AG09319 (cell line): ENCODE results near the gene SLC39A11.
"Not testable (repeated sequence)": the region's sequence is repeated elsewhere in the genome, so short reads cannot be mapped to it uniquely, and the experiment has no call there.

Source experiments
- DNase-seq: peaks from one replicate; pipeline ENCODE4 v3.0.0-alpha.2; 2010; ENCODE audit warnings: low read depth; ENCODE audit errors: extremely low read depth
- CTCF ChIP-seq: IDR thresholded peaks from 2 replicates; pipeline ENCODE4 v1.5.1; 2011; ENCODE audit warnings: low read depth, mild to moderate bottlenecking, inconsistent platforms, low read length, moderate library complexity

SLC39A11 gene

GRCh38 chr17:72644492-72644891 is 448.0 kb downstream of the SLC39A11 start:
- no peak for DNase-seq
- no peak for TF ChIP-seq CTCF

GRCh38 chr17:72643575-72644216 is 448.8 kb downstream of the SLC39A11 start:
- DNase-seq, result no peak
- no peak for TF ChIP-seq CTCF

- no peak for TF ChIP-seq CTCF
Observed at GRCh38 chr17:72642720-72643119, 449.8 kb downstream of the SLC39A11 start.

GRCh38 chr17:72640415-72641165 is 451.9 kb downstream of the SLC39A11 start:
- TF ChIP-seq CTCF, result no peak
- DNase-seq, result no peak

More at GRCh38 chr17:72642720-72643119, 449.8 kb downstream of the SLC39A11 start:
- no peak for DNase-seq

- no peak for DNase-seq
Observed at GRCh38 chr17:72639711-72640110, 452.8 kb downstream of the SLC39A11 start.

GRCh38 chr17:72638932-72639331 is 453.6 kb downstream of the SLC39A11 start:
- DNase-seq, result not testable (repeated sequence)

More at GRCh38 chr17:72639711-72640110, 452.8 kb downstream of the SLC39A11 start:
- no peak for TF ChIP-seq CTCF

- TF ChIP-seq CTCF, result no peak
- no peak for DNase-seq
Observed at GRCh38 chr17:72635034-72635635, 457.4 kb downstream of the SLC39A11 start.
